Liver (tissue), 9 donors: ENCODE data around the gene ZNRF4. TPM values are rescaled to one million over a fixed set of nuclear protein-coding genes. Genes with fewer than 3 reads are reported as not detected.

Experiments used
- DNase-seq: peaks from one replicate; pipeline ENCODE4 v3.0.0-alpha.2; 2017; ENCODE audit warnings: low spot score
- H3K27ac ChIP-seq, 2 donors: one replicate each; pipeline ENCODE4 v1.7.0; 2013; ENCODE audit warnings: inconsistent platforms in 2 of 2, low read length in 2 of 2, control low read depth in 1 of 2, low read depth in 1 of 2, mild to moderate bottlenecking in 1 of 2
- H3K27me3 ChIP-seq, 4 donors: one replicate each; pipeline versions ENCODE4 v1.6.1 to v1.7.0; 2013; ENCODE audit warnings: low read length in 3 of 4, inconsistent platforms in 1 of 4, mild to moderate bottlenecking in 1 of 4, moderate library complexity in 1 of 4; ENCODE audit not compliant: control insufficient read depth in 4 of 4, insufficient read depth in 4 of 4
- H3K36me3 ChIP-seq, 4 donors: one replicate each; pipeline versions ENCODE4 v1.6.1 to v1.7.0; 2013; ENCODE audit warnings: low read length in 3 of 4, mild to moderate bottlenecking in 3 of 4, low read depth in 1 of 4, moderate library complexity in 1 of 4; ENCODE audit not compliant: control insufficient read depth in 4 of 4, insufficient read depth in 3 of 4
- H3K4me1 ChIP-seq, 4 donors: one replicate each; pipeline versions ENCODE4 v1.6.1 to v1.7.0; 2013; ENCODE audit warnings: low read length in 3 of 4, mild to moderate bottlenecking in 3 of 4, moderate library complexity in 1 of 4; ENCODE audit not compliant: control insufficient read depth in 4 of 4, insufficient read depth in 4 of 4
- H3K4me3 ChIP-seq, 3 donors: one replicate each; pipeline versions ENCODE4 v1.6.1 to v1.7.0; 2013; ENCODE audit warnings: low read length in 3 of 3, control low read depth in 1 of 3, low read depth in 1 of 3, mild to moderate bottlenecking in 1 of 3
- H3K9ac ChIP-seq, 2 donors: one replicate each; pipeline ENCODE4 v1.7.0; 2013; ENCODE audit warnings: low read length in 2 of 2, mild to moderate bottlenecking in 2 of 2, moderate library complexity in 2 of 2, control low read depth in 1 of 2, low read depth in 1 of 2
- H3K9me3 ChIP-seq, 4 donors: one replicate each; pipeline versions ENCODE4 v1.6.1 to v1.7.0; 2013; ENCODE audit warnings: low read length in 3 of 4; ENCODE audit not compliant: control insufficient read depth in 4 of 4
- ATF3 ChIP-seq: IDR thresholded peaks from 2 replicates; pipeline ENCODE4 v1.6.1; 2016; ENCODE audit warnings: antibody characterized with exemption
- CTCF ChIP-seq: fragments of 150-350 bp; IDR thresholded peaks from 2 replicates; pipeline ENCODE4 v1.5.1; 2017; ENCODE audit warnings: improper control_type of control experiment, low read depth, low read length; ENCODE audit not compliant: missing input control
- EGR1 ChIP-seq, 2 donors: IDR thresholded peaks; 2 replicates each; pipeline ENCODE4 v1.6.1; 2016 to 2018; ENCODE audit warnings: antibody characterized with exemption in 2 of 2, low read depth in 2 of 2
- FOXA1 ChIP-seq: IDR thresholded peaks from 2 replicates; pipeline ENCODE4 v1.6.1; 2016; ENCODE audit warnings: antibody characterized with exemption
- FOXA2 ChIP-seq: IDR thresholded peaks from 2 replicates; pipeline ENCODE4 v1.6.1; 2016; ENCODE audit warnings: antibody characterized with exemption
- GABPA ChIP-seq, 2 donors: IDR thresholded peaks in 1 of 2; conservative IDR thresholded peaks in 1 of 2; 2 replicates each; pipeline ENCODE4 v1.6.1; 2016; ENCODE audit warnings: antibody characterized with exemption in 2 of 2, mild to moderate bottlenecking in 1 of 2, moderate library complexity in 1 of 2
- HNF4A ChIP-seq, 2 donors: conservative IDR thresholded peaks; 2 replicates each; pipeline ENCODE4 v1.6.1; 2016; ENCODE audit warnings: antibody characterized with exemption in 2 of 2, mild to moderate bottlenecking in 2 of 2
- HNF4G ChIP-seq: IDR thresholded peaks from 2 replicates; pipeline ENCODE4 v1.6.1; 2016; ENCODE audit warnings: antibody characterized with exemption
- JUND ChIP-seq, 2 donors: IDR thresholded peaks; 2 replicates each; pipeline ENCODE4 v1.6.1; 2016; ENCODE audit warnings: antibody characterized with exemption in 2 of 2
- MAX ChIP-seq: IDR thresholded peaks from 2 replicates; pipeline ENCODE4 v1.6.1; 2016; ENCODE audit warnings: antibody characterized with exemption
- NR2F2 ChIP-seq: IDR thresholded peaks from 2 replicates; pipeline ENCODE4 v1.6.1; 2016; ENCODE audit warnings: antibody characterized with exemption
- RAD21 ChIP-seq, 2 donors: IDR thresholded peaks; 2 replicates each; pipeline ENCODE4 v1.6.1; 2016; ENCODE audit warnings: antibody characterized with exemption in 2 of 2, mild to moderate bottlenecking in 2 of 2
- REST ChIP-seq: IDR thresholded peaks from 2 replicates; pipeline ENCODE4 v1.6.1; 2016; ENCODE audit warnings: antibody characterized with exemption, mild to moderate bottlenecking
- SP1 ChIP-seq: IDR thresholded peaks from 2 replicates; pipeline ENCODE4 v1.6.1; 2018; ENCODE audit warnings: antibody characterized with exemption, mild to moderate bottlenecking
- TAF1 ChIP-seq: conservative IDR thresholded peaks from 2 replicates; pipeline ENCODE4 v1.6.1; 2016; ENCODE audit warnings: antibody characterized with exemption, mild to moderate bottlenecking
- YY1 ChIP-seq: IDR thresholded peaks from 2 replicates; pipeline ENCODE4 v1.6.1; 2016; ENCODE audit warnings: antibody characterized with exemption, mild to moderate bottlenecking
- ZBTB33 ChIP-seq: IDR thresholded peaks from 2 replicates; pipeline ENCODE4 v1.6.1; 2016; ENCODE audit warnings: antibody characterized with exemption
- WGBS: extraction: QIAGEN DNeasy Blood & Tissue Kit; methylation state at CpG from one replicate; pipeline ENCODE4 v1.1.7; 2013; 5-methylcytosine and 5-hydroxymethylcytosine counted together
- polyA plus RNA-seq, 2 donors: library from polyadenylated mRNA; stranded (reverse) in 1 of 2; unstranded in 1 of 2; fragments of 200-250 nt in 1 of 2; fragments of >200 nt in 1 of 2; fragmentation: Nextera tagmentation in 1 of 2; extraction: Ambion mirVana in 1 of 2; gene quantifications; one replicate each; pipeline versions ENCODE4 v1.2.1 to v1.2.3, GENCODE V29; 2013 to 2015
- total RNA-seq, 2 donors: library from RNA; depleted of rRNA; stranded (reverse); fragments of >200 nt; gene quantifications; one replicate each; pipeline ENCODE4 v1.2.3, GENCODE V29; 2014
- donor health status: healthy.
- donor health status: healthy.
- donor health status: healthy.
- donor health status: healthy.
- donor health status: healthy.

Gene ZNRF4
- total and polyA plus RNA-seq, 4 donors: not detected

GRCh38 chr19:5492635-5493409 lies 37.6 kb downstream of the ZNRF4 start:
- Histone ChIP-seq H3K4me3 (no peak overlapping the region), H3K9ac (no peak overlapping the region), H3K9me3 (no peaks in the 10 kb centered on the region), H3K4me1 (no peaks in the 10 kb centered on the region), H3K27me3 (peaks cover 0 to 9% (median 2%) of the 10 kb centered on the region in 4 donors), H3K36me3 (no peaks in the 10 kb centered on the region), H3K27ac (no peak overlapping the region)
- no peak for DNase-seq
- TF ChIP-seq EGR1 (IDR thresholded peaks at IDR 0.05; ENCODE audit: low read depth in 2 of 2): no peak
- TF ChIP-seq HNF4A (conservative IDR thresholded peaks at IDR 0.05): no peak
- no peak for TF ChIP-seq FOXA1
- TF ChIP-seq CTCF: no peak
- TF ChIP-seq GABPA (IDR thresholded peaks at IDR 0.05 in 1 of 2, conservative IDR thresholded peaks at IDR 0.05 in 1 of 2): no peak
- no peak for TF ChIP-seq YY1
- TF ChIP-seq TAF1: no peak
- TF ChIP-seq REST: no peak
- 41% methylated on average over 31 of the region's 31 CpGs for whole genome bisulfite sequencing

GRCh38 chr19:5494773-5495172 lies 39.6 kb downstream of the ZNRF4 start:
- WGBS: 40% methylated on average over 11 of the region's 11 CpGs
- peaks cover 0 to 9% (median 3%) of the 10 kb centered on the region in 4 donors for H3K27me3 ChIP-seq

More at GRCh38 chr19:5494773-5495172, 39.6 kb downstream of the ZNRF4 start:
- DNase-seq: no peak
- H3K36me3 ChIP-seq: no peaks in the 10 kb centered on the region
- H3K27ac ChIP-seq: no peak overlapping the region
- H3K4me3 ChIP-seq: no peak overlapping the region
- H3K9me3 ChIP-seq: no peaks in the 10 kb centered on the region
- TF ChIP-seq NR2F2 (no peak), ATF3 (no peak), GABPA (IDR thresholded peaks at IDR 0.05 in 1 of 2, conservative IDR thresholded peaks at IDR 0.05 in 1 of 2) (no peak), EGR1 (IDR thresholded peaks at IDR 0.05; ENCODE audit: low read depth in 2 of 2) (no peak), HNF4G (no peak), REST (no peak), FOXA2 (no peak), RAD21 (IDR thresholded peaks at IDR 0.05) (no peak), FOXA1 (no peak), TAF1 (no peak), ZBTB33 (no peak), JUND (IDR thresholded peaks at IDR 0.05) (no peak), SP1 (no peak), MAX (no peak), YY1 (no peak), CTCF (no peak), HNF4A (conservative IDR thresholded peaks at IDR 0.05) (no peak)
- no peak overlapping the region for H3K9ac ChIP-seq
- H3K4me1 ChIP-seq: no peaks in the 10 kb centered on the region
